Rectal smooth muscle tissue (tissue), 1 donor: ENCODE measurements around the gene FHOD1.

Experiments
- H3K27ac ChIP-seq: one replicate; pipeline ENCODE4 v1.7.0; 2013; ENCODE audit warnings: low read depth, low read length, inconsistent platforms
- H3K27me3 ChIP-seq: one replicate; pipeline ENCODE4 v1.7.0; 2013; ENCODE audit warnings: low read length; ENCODE audit not compliant: control insufficient read depth, insufficient read depth
- H3K36me3 ChIP-seq: one replicate; pipeline ENCODE4 v1.7.0; 2013; ENCODE audit warnings: low read length; ENCODE audit not compliant: control insufficient read depth, insufficient read depth
- H3K4me1 ChIP-seq: one replicate; pipeline ENCODE4 v1.7.0; 2013; ENCODE audit warnings: low read length; ENCODE audit not compliant: control insufficient read depth, insufficient read depth
- H3K4me3 ChIP-seq: one replicate; pipeline ENCODE4 v1.7.0; 2013; ENCODE audit warnings: low read length
- H3K9ac ChIP-seq: one replicate; pipeline ENCODE4 v1.7.0; 2013; ENCODE audit warnings: low read length

Gene FHOD1

GRCh38 chr16:67183627-67184452 is 63.4 kb downstream of the FHOD1 start, which contains the start of gene MATCAP1:
TSS of gene MATCAP1 (minus strand) at chr16:67183963. CDS start at chr16:67180610, 3,353 bp downstream.
- peak within 1 kb of the TSS; percentile 67 for H3K9ac ChIP-seq
- H3K4me1 ChIP-seq = peaks cover 5% of the 10 kb centered on the region
- H3K4me3 ChIP-seq = peak within 1 kb of the TSS; percentile 71
- peak within 1 kb of the TSS; percentile 93 for H3K27ac ChIP-seq
- no peaks in the 10 kb centered on the region for H3K36me3 ChIP-seq
- no peaks in the 10 kb centered on the region for H3K27me3 ChIP-seq

- Histone ChIP-seq H3K27me3 (no peaks in the 10 kb centered on the region), H3K9ac (no peak overlapping the region), H3K36me3 (no peaks in the 10 kb centered on the region), H3K4me1 (peaks cover 5% of the 10 kb centered on the region), H3K27ac (peak overlapping the region; percentile 93), H3K4me3 (peak overlapping the region; percentile 71)
Measured at GRCh38 chr16:67183284-67183626, 64.0 kb downstream of the FHOD1 start.

DNA sequence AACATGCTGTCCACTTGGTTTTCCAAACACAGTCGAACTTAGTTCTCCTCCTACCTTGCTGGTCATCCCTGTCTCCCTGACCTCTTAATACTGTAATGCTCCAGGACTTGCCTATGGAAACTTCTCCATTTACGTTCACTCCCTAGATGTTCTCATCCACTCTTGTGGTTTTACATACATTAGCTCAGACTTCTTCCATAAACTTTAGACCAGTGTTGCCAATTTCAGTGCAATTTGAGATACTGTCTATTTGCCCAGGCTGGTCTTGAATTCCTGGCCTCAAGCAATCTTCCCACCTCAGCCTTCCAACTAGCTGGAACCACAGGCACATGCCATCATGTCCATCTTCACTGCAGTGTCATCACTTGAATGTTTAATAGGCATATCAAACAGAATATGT is 65.0 kb downstream of the FHOD1 start:
- H3K4me3 ChIP-seq = no peak overlapping the region
- H3K4me1 ChIP-seq = peaks cover 5% of the 10 kb centered on the region
- H3K9ac ChIP-seq = no peak overlapping the region
- no peak overlapping the region for H3K27ac ChIP-seq
- H3K36me3 ChIP-seq = no peaks in the 10 kb centered on the region
- H3K27me3 ChIP-seq = no peaks in the 10 kb centered on the region

DNA sequence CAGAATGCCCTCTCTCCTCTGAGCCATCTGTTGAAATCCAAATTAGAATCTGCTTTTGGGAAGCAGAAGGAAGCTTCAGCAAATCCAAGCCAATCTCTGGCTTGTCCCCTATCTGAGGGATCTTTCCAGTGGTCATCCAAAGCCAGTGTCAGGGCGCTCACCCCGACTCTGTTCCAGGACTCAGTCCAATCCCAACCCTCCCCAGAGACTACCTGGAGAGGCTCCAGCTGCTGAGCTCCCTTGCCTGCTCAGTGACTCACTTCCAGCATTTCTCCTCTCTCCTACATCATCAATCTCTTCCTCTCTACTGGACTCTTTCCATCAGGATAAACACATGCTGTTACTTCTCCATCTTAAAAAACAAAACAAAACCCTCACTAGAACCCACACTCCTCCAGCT is 65.9 kb downstream of the FHOD1 start:
- Histone ChIP-seq H3K27me3 (no peaks in the 10 kb centered on the region), H3K4me3 (no peak overlapping the region), H3K27ac (no peak overlapping the region), H3K4me1 (peaks cover 5% of the 10 kb centered on the region), H3K36me3 (no peaks in the 10 kb centered on the region), H3K9ac (no peak overlapping the region)

DNA sequence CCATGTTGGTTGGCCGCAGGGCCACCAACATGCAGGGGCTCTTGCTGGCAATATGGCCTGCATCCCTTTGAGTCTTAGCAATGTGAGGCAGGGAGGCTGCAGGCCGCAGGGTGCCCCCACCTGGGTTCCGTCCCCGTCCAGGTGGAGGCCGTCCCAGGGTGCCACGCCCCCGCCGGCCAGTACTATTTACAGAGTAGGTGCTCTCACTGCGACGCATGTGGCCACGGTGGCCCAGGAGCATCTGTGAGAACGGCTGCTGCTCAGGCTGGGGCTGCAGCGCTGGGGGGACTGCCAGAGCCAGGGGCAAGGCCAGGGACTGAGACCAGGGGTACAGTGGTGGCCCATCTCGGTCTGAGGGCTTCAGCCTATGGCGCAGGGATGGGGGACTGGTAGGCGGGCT is 67.1 kb downstream of the FHOD1 start:
- no peak overlapping the region for H3K27ac ChIP-seq
- no peak overlapping the region for H3K9ac ChIP-seq
- no peaks in the 10 kb centered on the region for H3K36me3 ChIP-seq
- H3K4me3 ChIP-seq = no peak overlapping the region
- H3K27me3 ChIP-seq = peaks cover 2% of the 10 kb centered on the region
- peaks cover 5% of the 10 kb centered on the region for H3K4me1 ChIP-seq

DNA sequence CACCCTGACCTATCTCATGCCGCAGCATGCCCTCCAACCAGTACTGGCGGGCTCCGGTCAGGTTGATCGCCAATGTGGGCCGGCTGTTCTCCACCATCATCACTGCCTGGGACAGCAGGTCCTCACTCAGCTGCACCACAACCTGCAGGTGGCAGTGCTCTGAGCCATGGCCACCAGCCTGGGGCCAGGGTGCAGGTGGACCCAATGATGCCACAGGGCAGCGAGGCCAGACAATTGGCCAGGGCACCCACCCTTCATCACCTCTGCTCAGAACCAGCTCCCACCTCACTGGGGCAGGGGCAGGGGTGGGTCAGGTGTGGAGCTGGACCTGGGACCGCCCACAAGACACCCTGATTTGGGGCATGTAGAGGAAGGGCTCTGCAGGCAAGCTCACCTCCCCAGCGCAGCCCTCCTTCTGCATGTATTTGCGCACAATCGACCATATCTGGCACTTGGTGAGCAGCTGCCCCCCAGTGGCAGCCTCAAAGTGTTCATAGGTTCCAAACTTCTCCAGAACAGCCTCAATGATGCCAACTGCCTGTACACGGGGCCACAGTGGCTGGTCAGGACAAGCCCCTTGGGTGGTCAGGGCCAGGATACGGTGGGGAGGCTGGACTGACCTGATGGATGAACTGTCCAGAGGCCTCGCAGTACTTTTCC is 67.7 kb downstream of the FHOD1 start:
- Histone ChIP-seq H3K4me3 (no peak overlapping the region), H3K4me1 (peaks cover 7% of the 10 kb centered on the region), H3K36me3 (no peaks in the 10 kb centered on the region), H3K27ac (no peak overlapping the region), H3K9ac (no peak overlapping the region), H3K27me3 (peaks cover 2% of the 10 kb centered on the region)
